ENCODE measurements around the gene GSTK1.
"Not testable (repeated sequence)": the region's sequence is repeated elsewhere in the genome, so short reads cannot be mapped to it uniquely, and the experiment has no call there.

GSTK1 gene

GRCh38 chr7:143279186-143280098, 16.2 kb downstream of the GSTK1 start:
- peak; percentile 51 to 85 (median 80) for DNase-seq

- DNase-seq: no peak
Observed at GRCh38 chr7:143280160-143280559, 16.9 kb downstream of the GSTK1 start.

- DNase-seq: peak; percentile 36 to 48 (median 37)
Observed at GRCh38 chr7:143280566-143280965, 17.3 kb downstream of the GSTK1 start.

GRCh38 chr7:143281529-143281928, 18.3 kb downstream of the GSTK1 start:
- DNase-seq: no peak

- DNase-seq: no peak
Observed at GRCh38 chr7:143282124-143282523, 18.9 kb downstream of the GSTK1 start.

- peak in 2 of 3 donors; percentile 27 to 28 for DNase-seq
Observed at GRCh38 chr7:143283381-143283780, 20.1 kb downstream of the GSTK1 start.

GRCh38 chr7:143284591-143285469, 21.6 kb downstream of the GSTK1 start, which contains the start of gene TMEM139:
TMEM139 (plus strand) TSS chr7:143284958; CDS start chr7:143285958, 1,000 bp downstream.
- no peak for DNase-seq

- no peak for DNase-seq
Observed at GRCh38 chr7:143285470-143285778, 22.2 kb downstream of the GSTK1 start.

GRCh38 chr7:143285806-143286521, 22.7 kb downstream of the GSTK1 start:
- no peak for DNase-seq

GRCh38 chr7:143286522-143286890, 23.3 kb downstream of the GSTK1 start:
- no peak for DNase-seq

- no peak for DNase-seq
Observed at GRCh38 chr7:143287339-143287934, 24.2 kb downstream of the GSTK1 start.

- DNase-seq: peak; percentile 98 to 99 (median 99)
Observed at GRCh38 chr7:143287935-143288826, 24.9 kb downstream of the GSTK1 start, which contains the start of gene CASP2. CASP2 (plus strand) TSS chr7:143288351; CDS start chr7:143288456, 105 bp downstream.

- peak; percentile 29 to 48 (median 37) for DNase-seq
Observed at GRCh38 chr7:143288836-143289235, 25.6 kb downstream of the GSTK1 start.

- peak; percentile 44 to 52 (median 52) for DNase-seq
Observed at GRCh38 chr7:143289421-143289820, 26.2 kb downstream of the GSTK1 start.

- DNase-seq: not testable (repeated sequence)
Observed at GRCh38 chr7:143289888-143290287, 26.6 kb downstream of the GSTK1 start.

- DNase-seq: no peak
Observed at GRCh38 chr7:143290293-143290692, 27.1 kb downstream of the GSTK1 start.

- DNase-seq: no peak
Observed at GRCh38 chr7:143292876-143293275, 29.6 kb downstream of the GSTK1 start.

- no peak for DNase-seq
Observed at GRCh38 chr7:143295870-143296269, 32.6 kb downstream of the GSTK1 start.

- peak in 2 of 3 donors; percentile 31 to 39 for DNase-seq
Observed at GRCh38 chr7:143296686-143297085, 33.4 kb downstream of the GSTK1 start.

GRCh38 chr7:143299346-143299745, 36.1 kb downstream of the GSTK1 start:
- no peak for DNase-seq

- peak in 1 of 3 donors; percentile 38 for DNase-seq
Observed at GRCh38 chr7:143299840-143300239, 36.6 kb downstream of the GSTK1 start.
